ENCODE data around the gene DGKH. TPM values are rescaled to one million over a fixed set of nuclear protein-coding genes. Genes with fewer than 3 reads are reported as not detected.

DGKH gene
- total RNA-seq, 1 donor, result 16.0 TPM

DNA sequence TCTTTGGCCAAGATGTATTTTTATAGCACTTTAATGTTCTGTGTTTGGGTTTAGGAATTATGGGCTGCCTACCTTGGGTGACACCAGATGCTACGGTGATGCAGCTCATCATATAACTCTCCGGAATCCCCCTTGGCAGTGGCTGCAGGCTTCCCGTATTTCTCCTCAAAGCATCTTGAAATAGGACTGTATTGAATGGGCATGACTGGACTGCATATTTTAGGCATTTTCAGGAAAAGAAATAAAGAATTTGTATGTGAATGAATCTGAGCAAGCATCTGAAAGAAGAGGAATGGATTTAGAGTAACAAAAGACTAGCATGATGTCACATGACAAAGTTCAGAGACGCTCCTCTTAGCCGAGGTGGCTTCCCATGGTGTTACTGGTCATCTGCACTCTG lies 70.6 kb downstream of the DGKH start:
- no peak overlapping the region for H3K4me3 ChIP-seq (ENCODE audit: low read depth, low read length)
- no peak for DNase-seq (ENCODE audit: low read depth)
- TF ChIP-seq, protein P1, sequence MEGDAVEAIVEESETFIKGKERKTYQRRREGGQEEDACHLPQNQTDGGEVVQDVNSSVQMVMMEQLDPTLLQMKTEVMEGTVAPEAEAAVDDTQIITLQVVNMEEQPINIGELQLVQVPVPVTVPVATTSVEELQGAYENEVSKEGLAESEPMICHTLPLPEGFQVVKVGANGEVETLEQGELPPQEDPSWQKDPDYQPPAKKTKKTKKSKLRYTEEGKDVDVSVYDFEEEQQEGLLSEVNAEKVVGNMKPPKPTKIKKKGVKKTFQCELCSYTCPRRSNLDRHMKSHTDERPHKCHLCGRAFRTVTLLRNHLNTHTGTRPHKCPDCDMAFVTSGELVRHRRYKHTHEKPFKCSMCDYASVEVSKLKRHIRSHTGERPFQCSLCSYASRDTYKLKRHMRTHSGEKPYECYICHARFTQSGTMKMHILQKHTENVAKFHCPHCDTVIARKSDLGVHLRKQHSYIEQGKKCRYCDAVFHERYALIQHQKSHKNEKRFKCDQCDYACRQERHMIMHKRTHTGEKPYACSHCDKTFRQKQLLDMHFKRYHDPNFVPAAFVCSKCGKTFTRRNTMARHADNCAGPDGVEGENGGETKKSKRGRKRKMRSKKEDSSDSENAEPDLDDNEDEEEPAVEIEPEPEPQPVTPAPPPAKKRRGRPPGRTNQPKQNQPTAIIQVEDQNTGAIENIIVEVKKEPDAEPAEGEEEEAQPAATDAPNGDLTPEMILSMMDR (IDR thresholded peaks at IDR 0.05; ENCODE audit: insufficient read depth, low read depth, low read length), result no peak

DNA sequence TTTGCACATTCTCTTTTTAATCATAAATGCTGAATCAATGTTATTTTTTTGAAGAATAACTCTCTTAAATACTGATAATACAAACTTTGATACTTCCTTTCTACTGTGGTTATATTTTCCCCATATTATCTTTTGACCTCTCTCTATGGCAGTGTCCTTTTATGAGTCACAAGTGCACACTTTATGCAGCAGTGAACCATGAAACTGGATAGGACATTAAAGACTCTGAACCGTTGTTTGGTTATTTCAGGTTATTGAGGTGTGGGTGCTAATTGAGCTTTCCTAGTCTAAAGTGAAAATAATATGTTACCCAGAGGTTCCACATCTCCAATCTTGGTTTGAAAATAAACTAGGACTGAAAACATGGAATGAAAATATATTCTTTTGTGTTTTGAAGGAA lies 71.4 kb downstream of the DGKH start:
- TF ChIP-seq, protein P1 (IDR thresholded peaks at IDR 0.05; ENCODE audit: insufficient read depth, low read depth, low read length), result no peak
- no peak overlapping the region for H3K4me3 ChIP-seq (ENCODE audit: low read depth, low read length)
- no peak for DNase-seq (ENCODE audit: low read depth)

DNA sequence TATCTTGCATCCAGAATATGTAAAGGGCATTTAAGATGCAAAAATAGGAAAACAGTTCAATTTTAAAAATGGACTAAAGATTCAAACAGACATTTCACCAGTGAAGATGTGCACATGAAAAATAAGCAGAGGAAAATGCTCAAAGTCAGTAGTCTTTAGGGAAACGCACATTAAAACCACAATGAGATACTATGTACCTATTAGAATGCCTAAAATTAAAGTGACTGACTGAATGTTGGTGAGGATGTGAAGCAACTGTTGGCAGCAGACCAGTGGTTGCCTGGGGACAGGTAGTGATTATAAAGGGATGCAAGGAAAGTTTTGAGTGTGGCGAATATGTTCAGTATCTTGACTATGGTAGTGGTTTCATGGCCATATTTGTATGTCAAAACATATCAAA lies 75.2 kb downstream of the DGKH start:
- H3K4me3 ChIP-seq (ENCODE audit: low read depth, low read length), result no peak overlapping the region
- TF ChIP-seq, protein P1 (IDR thresholded peaks at IDR 0.05; ENCODE audit: insufficient read depth, low read depth, low read length), result no peak
- no peak for DNase-seq (ENCODE audit: low read depth)

DNA sequence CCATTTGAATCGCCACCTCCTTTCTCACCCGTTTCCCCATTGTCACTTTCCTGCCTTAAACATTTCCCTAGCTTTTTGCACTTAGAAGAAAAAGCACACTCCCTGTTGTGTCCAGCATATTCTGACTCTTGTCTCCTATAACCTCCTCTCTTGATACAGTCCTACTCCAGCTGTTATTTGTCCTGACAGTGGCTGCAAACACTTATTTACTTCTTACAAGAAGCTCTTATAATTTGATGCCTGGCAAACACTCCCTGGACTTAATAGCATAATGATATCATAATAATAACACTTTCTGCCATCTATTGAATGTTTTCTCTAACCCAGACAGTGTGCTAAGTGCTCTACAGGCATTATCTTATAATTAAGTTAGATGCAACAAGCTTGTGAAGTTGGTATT lies 76.6 kb downstream of the DGKH start:
- H3K4me3 ChIP-seq (ENCODE audit: low read depth, low read length), result no peak overlapping the region
- TF ChIP-seq, protein P1 (IDR thresholded peaks at IDR 0.05; ENCODE audit: insufficient read depth, low read depth, low read length), result no peak
- no peak for DNase-seq (ENCODE audit: low read depth)

DNA sequence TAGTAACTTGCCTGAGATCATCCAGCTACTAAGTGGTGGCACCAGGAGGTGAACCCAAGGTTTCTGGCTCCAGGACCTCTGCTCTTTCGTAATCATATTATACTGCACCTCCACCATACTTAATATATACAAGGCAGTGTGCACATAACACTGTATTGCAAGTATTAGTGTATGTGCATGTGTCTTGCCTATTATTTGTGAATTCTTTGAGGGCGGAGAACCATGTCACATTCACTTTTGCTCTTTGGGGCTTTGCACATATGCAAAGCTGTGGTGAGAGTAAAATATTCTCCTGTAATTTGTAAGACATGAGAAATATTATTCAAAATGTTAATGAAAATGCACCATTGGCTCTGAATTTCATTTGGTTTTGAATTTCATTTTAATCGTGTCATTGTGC lies 78.6 kb downstream of the DGKH start:
- TF ChIP-seq, protein P1 (IDR thresholded peaks at IDR 0.05; ENCODE audit: insufficient read depth, low read depth, low read length), result no peak
- no peak for DNase-seq (ENCODE audit: low read depth)

DNA sequence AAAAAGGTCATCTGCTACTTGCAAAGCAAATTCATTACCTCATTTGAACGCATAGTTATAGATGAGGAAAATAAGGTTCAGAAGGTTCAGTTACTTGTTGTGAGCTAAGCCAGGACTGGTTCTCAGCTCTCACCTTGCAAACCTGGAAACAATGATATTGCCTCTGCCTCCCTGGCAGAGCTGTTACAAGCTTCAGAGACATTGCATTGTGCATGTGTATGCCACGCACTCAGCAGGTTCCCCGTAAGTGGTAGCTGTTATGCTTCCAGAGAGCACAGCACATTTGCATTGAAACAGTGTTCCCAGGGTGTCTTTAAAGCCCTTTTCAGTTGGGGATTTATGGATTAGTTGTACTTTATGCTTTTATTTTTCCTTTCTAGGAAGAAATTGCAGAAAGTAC lies 80.6 kb downstream of the DGKH start:
- no peak overlapping the region for H3K4me3 ChIP-seq (ENCODE audit: low read depth, low read length)
- TF ChIP-seq, protein P1 (IDR thresholded peaks at IDR 0.05; ENCODE audit: insufficient read depth, low read depth, low read length), result no peak
- DNase-seq (ENCODE audit: low read depth), result no peak

More for the DNA sequence above, 78.6 kb downstream of the DGKH start:
- no peak overlapping the region for H3K4me3 ChIP-seq (ENCODE audit: low read depth, low read length)

DNA sequence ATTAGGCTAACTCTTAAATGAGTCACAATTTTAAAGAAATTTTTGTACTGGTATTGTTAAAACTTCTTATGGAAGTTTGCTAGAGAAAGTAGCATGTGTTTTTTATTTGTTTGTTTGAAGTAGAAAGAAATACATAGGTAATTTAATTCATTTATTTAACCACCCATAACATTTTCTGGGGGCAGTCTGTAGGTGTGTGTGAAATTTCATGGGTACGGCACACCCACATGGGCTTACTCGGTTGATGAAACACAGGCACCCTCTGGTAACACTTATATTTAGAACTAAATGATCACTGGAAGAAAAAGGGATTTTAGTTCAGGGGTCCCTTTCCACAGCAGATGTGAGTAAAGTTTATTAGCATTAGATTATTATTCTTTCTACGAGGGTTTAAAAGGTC lies 88.1 kb downstream of the DGKH start:
- no peak for DNase-seq (ENCODE audit: low read depth)
- TF ChIP-seq, protein P1 (IDR thresholded peaks at IDR 0.05; ENCODE audit: insufficient read depth, low read depth, low read length), result no peak
- H3K4me3 ChIP-seq (ENCODE audit: low read depth, low read length), result no peak overlapping the region
